HepG2 (cell line): ENCODE results near the gene ZNF503. TPM values are rescaled to one million over a fixed set of nuclear protein-coding genes. Genes with fewer than 3 reads are reported as not detected.
A peak's percentile ranks its signal among the peaks of the same experiment; 100 is the strongest.

Experiments used
- AGO2 ChIP-seq: fragments of 200-400 bp; formaldehyde crosslinking; optimal IDR thresholded peaks from 2 replicates; pipeline ENCODE3; 2017; ENCODE audit warnings: mild to moderate bottlenecking, low read depth, low read length, moderate library complexity
- CBX5 ChIP-seq: sonication (generic); formaldehyde crosslinking; IDR thresholded peaks from 2 replicates; pipeline ENCODE4 v1.4.0; 2020; ENCODE audit warnings: missing genetic modification reagents, borderline replicate concordance
- CHD2 ChIP-seq: IDR thresholded peaks from 2 replicates; pipeline ENCODE4 v1.6.1; 2011; ENCODE audit warnings: low read depth, low read length, improper control_type of control experiment
- DZIP1 ChIP-seq: sonication (generic); formaldehyde crosslinking; IDR thresholded peaks from 2 replicates; pipeline ENCODE4 v1.5.0; 2020; ENCODE audit warnings: mild to moderate bottlenecking, missing genetic modification reagents
- GFI1 ChIP-seq: sonication (generic); formaldehyde crosslinking; IDR thresholded peaks from 2 replicates; pipeline ENCODE4 v1.5.0; 2020; ENCODE audit warnings: missing genetic modification reagents, mild to moderate bottlenecking, borderline replicate concordance
- HMG20B ChIP-seq: conservative IDR thresholded peaks from 2 replicates; pipeline ENCODE4 v1.6.1; 2016; ENCODE audit warnings: missing genetic modification reagents, missing compliant biosample characterization
- IKZF4 ChIP-seq: sonication (generic); formaldehyde crosslinking; IDR thresholded peaks from 2 replicates; pipeline ENCODE4 v1.5.1; 2020; ENCODE audit warnings: borderline replicate concordance, mild to moderate bottlenecking, low read depth, missing genetic modification reagents; ENCODE audit errors: not compliant biosample characterization
- JUN ChIP-seq: sonication (generic); formaldehyde crosslinking; IDR thresholded peaks from 2 replicates; pipeline ENCODE4 v1.4.0; 2020; ENCODE audit warnings: mild to moderate bottlenecking, missing genetic modification reagents
- POLR2AphosphoS5 ChIP-seq: IDR thresholded peaks from 2 replicates; pipeline ENCODE4 v1.6.1; 2012; ENCODE audit warnings: low read depth, low read length
- PRPF4 ChIP-seq: fragments of 200-400 bp; formaldehyde crosslinking; IDR thresholded peaks from 2 replicates; pipeline ENCODE4 v1.6.1; 2016; ENCODE audit warnings: low read length, low read depth; ENCODE audit not compliant: poor library complexity, severe bottlenecking
- SOX13 ChIP-seq, 3 experiments: fragments of 450-650 bp in 1 of 3; sonication (generic) in 1 of 3; formaldehyde crosslinking in 1 of 3; IDR thresholded peaks in 2 of 3; conservative IDR thresholded peaks in 1 of 3; 2 replicates each; pipeline versions ENCODE4 v1.5.0 to v1.6.1; 2016 to 2020; ENCODE audit warnings: antibody characterized with exemption in 1 of 3, mild to moderate bottlenecking in 1 of 3, missing compliant biosample characterization in 1 of 3, missing genetic modification reagents in 1 of 3, moderate library complexity in 1 of 3
- THRA ChIP-seq: sonication (generic); formaldehyde crosslinking; IDR thresholded peaks from 2 replicates; pipeline ENCODE4 v1.4.0; 2020; ENCODE audit warnings: missing genetic modification reagents, borderline replicate concordance
- TMF1 ChIP-seq: sonication (generic); formaldehyde crosslinking; IDR thresholded peaks from 2 replicates; pipeline ENCODE4 v1.8.1; 2022; ENCODE audit warnings: low read depth, missing genetic modification reagents
- ZBTB40 ChIP-seq, 2 experiments: fragments of 450-650 bp in 1 of 2; sonication (generic) in 1 of 2; formaldehyde crosslinking in 1 of 2; IDR thresholded peaks; 2 replicates each; pipeline versions ENCODE4 v1.6.1 to v1.8.0; 2016 to 2022; ENCODE audit warnings: antibody characterized with exemption in 1 of 2, mild to moderate bottlenecking in 1 of 2, missing genetic modification reagents in 1 of 2
- polyA plus RNA-seq, 8 experiments: library from polyadenylated mRNA; depleted of rRNA in 3 of 8; stranded (reverse) in 7 of 8; unstranded in 1 of 8; fragments of >200 nt; fragmentation: Illumina TruSeq in 4 of 8; extraction: Trizol in 4 of 8; gene quantifications; 2 replicates each; pipeline versions ENCODE4 v1.2.1 to v1.2.3, GENCODE V29; 2011 to 2016; ENCODE audit warnings: low read depth in 4 of 8, missing spikeins in 1 of 8, mixed read lengths in 1 of 8; ENCODE audit not compliant: insufficient read depth in 1 of 8
- total RNA-seq, 5 experiments: library from RNA; depleted of rRNA; stranded (reverse); fragments of >200 nt; fragmentation: Illumina TruSeq; extraction: Trizol; gene quantifications; 2 replicates each; pipeline ENCODE4 v1.2.3, GENCODE V29; 2016; ENCODE audit warnings: low read depth in 1 of 5

The ZNF503 gene
- total and polyA plus RNA-seq, 2 of the 13 experiments (the other 11 are each of a cell fraction or from before 2014, with no cell fraction given) = 2.7 to 8.3 TPM

GRCh38 chr10:75402486-75403143 lies 1.1 kb upstream of the ZNF503 start (continued):
- TF ChIP-seq TMF1 (CRISPR knock-in tag) (0 out of 2 replicates have a peak, but pooled peaks have one; percentile 33), POLR2AphosphoS5 (peak; percentile 61), JUN (no peak; the same call in 1 of the 2 replicates), DZIP1 (CRISPR knock-in tag) (0 out of 2 replicates have a peak, but pooled peaks have one; percentile 63), SOX13 (IDR thresholded peaks at IDR 0.05) (no peak; the same call in 1 of the 2 replicates), SOX13 (CRISPR knock-in tag; conservative IDR thresholded peaks at IDR 0.05 in 1 of 2, IDR thresholded peaks at IDR 0.05 in 1 of 2) (peak in 1 of 2 experiments; percentile 51; a peak in 2 of 4 replicates), CBX5 (CRISPR knock-in tag) (no peak), HMG20B (CRISPR knock-in tag) (peak; percentile 72; the same call in 1 of the 2 replicates), PRPF4 (peak; percentile 94), ZBTB40 (IDR thresholded peaks at IDR 0.05) (no peak), ZBTB40 (CRISPR knock-in tag; IDR thresholded peaks at IDR 0.05) (0 out of 2 replicates have a peak, but pooled peaks have one; percentile 44), CHD2 (no peak), THRA (CRISPR knock-in tag) (0 out of 2 replicates have a peak, but pooled peaks have one; percentile 12), AGO2 (peak; percentile 94), GFI1 (CRISPR knock-in tag) (peak; percentile 85), IKZF4 (no peak)
